ENCODE measurements around the gene PAAF1. TPM values are rescaled to one million over a fixed set of nuclear protein-coding genes. Genes with fewer than 3 reads are reported as not detected.

Gene PAAF1
- total RNA-seq, 2 donors from 2014 or later, result 31.3 to 74.3 TPM

DNA sequence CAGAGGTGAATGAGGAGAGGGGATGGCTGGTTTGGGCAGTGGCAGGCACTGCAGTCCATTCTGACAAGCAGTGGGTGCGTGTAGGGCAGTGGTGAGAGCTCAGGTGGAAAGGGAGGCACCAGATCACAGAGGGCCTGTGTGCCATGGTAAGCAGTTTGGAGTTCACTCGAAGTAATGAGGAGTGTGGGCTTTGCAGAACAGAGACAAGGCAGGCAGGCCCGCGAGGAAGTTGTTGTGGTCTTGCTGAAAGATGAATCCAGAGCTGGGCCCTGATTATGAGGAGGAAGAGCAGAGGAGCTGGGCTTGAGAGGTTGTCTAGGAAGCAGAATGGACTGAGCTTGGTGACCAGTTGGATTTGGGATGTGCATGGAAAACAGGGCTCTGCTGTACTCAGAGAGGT is 72.4 kb downstream of the PAAF1 start:
- peaks cover 8% of the 10 kb centered on the region for H3K27me3 Mint-ChIP-seq (ENCODE audit: insufficient read depth)
- no peak overlapping the region for H3K4me3 Mint-ChIP-seq
- Histone ChIP-seq H3K9ac (ENCODE audit: extremely low read depth, low read length, poor library complexity, severe bottlenecking) (no peak overlapping the region), H3K27me3 (ENCODE audit: control insufficient read depth, insufficient read depth, low read length, poor library complexity, severe bottlenecking) (no peaks in the 10 kb centered on the region), H3K36me3 (ENCODE audit: control insufficient read depth, insufficient read depth, low read length) (no peaks in the 10 kb centered on the region), H3K4me1 (ENCODE audit: control insufficient read depth, insufficient read depth, low read length) (no peaks in the 10 kb centered on the region), H3K4me3 (ENCODE audit: low read length) (no peak overlapping the region), H3K27ac (ENCODE audit: low read depth, low read length) (no peak overlapping the region), H3K9me3 (ENCODE audit: control insufficient read depth, low read length) (peaks cover 12% of the 10 kb centered on the region)
- H3K36me3 Mint-ChIP-seq (ENCODE audit: low read depth), result peaks cover 2% of the 10 kb centered on the region
- WGBS, 2 experiments (ENCODE audit: insufficient coverage in 1 of 2, insufficient read length in 1 of 2), result 90 to 91% methylated on average over 4 of the region's 4 CpGs
- no peak for DNase-seq
- TF ChIP-seq, protein P1, sequence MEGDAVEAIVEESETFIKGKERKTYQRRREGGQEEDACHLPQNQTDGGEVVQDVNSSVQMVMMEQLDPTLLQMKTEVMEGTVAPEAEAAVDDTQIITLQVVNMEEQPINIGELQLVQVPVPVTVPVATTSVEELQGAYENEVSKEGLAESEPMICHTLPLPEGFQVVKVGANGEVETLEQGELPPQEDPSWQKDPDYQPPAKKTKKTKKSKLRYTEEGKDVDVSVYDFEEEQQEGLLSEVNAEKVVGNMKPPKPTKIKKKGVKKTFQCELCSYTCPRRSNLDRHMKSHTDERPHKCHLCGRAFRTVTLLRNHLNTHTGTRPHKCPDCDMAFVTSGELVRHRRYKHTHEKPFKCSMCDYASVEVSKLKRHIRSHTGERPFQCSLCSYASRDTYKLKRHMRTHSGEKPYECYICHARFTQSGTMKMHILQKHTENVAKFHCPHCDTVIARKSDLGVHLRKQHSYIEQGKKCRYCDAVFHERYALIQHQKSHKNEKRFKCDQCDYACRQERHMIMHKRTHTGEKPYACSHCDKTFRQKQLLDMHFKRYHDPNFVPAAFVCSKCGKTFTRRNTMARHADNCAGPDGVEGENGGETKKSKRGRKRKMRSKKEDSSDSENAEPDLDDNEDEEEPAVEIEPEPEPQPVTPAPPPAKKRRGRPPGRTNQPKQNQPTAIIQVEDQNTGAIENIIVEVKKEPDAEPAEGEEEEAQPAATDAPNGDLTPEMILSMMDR (conservative IDR thresholded peaks at IDR 0.05), result no peak
- H3K27ac Mint-ChIP-seq, result no peak overlapping the region
- H3K9me3 Mint-ChIP-seq, result peaks cover 17% of the 10 kb centered on the region
- H3K4me1 Mint-ChIP-seq, result no peaks in the 10 kb centered on the region

DNA sequence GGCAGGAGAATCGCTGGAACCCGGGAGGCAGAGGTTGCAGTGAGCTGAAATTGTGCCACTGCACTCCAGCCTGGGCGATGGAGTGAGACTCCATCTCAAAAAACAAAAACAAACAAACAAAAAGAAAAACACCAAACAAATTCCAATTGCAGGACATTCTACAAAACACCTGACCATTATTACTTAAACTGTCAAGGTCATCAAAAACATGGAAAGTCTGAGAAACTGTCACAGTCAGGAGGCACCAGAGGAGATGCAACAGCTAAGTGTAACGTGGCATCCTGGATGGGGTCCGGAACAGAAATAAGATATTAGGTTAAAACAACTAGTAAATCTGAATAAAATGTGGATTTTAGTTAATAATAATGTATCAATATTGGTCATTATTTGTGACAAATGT is 73.1 kb downstream of the PAAF1 start:
- peak; percentile 1 for DNase-seq
- Histone ChIP-seq H3K36me3 (ENCODE audit: control insufficient read depth, insufficient read depth, low read length) (no peaks in the 10 kb centered on the region), H3K9me3 (ENCODE audit: control insufficient read depth, low read length) (peaks cover 12% of the 10 kb centered on the region), H3K9ac (ENCODE audit: extremely low read depth, low read length, poor library complexity, severe bottlenecking) (no peak overlapping the region), H3K4me1 (ENCODE audit: control insufficient read depth, insufficient read depth, low read length) (no peaks in the 10 kb centered on the region), H3K27me3 (ENCODE audit: control insufficient read depth, insufficient read depth, low read length, poor library complexity, severe bottlenecking) (no peaks in the 10 kb centered on the region), H3K27ac (ENCODE audit: low read depth, low read length) (no peak overlapping the region), H3K4me3 (ENCODE audit: low read length) (no peak overlapping the region)
- Mint-ChIP-seq H3K9me3 (peaks cover 17% of the 10 kb centered on the region), H3K27me3 (ENCODE audit: insufficient read depth) (peaks cover 6% of the 10 kb centered on the region), H3K4me1 (no peaks in the 10 kb centered on the region), H3K36me3 (ENCODE audit: low read depth) (peaks cover 2% of the 10 kb centered on the region), H3K27ac (no peak overlapping the region), H3K4me3 (no peak overlapping the region)
- TF ChIP-seq, protein P1 (conservative IDR thresholded peaks at IDR 0.05), result no peak
- 80 to 90% methylated on average over 4 to 5 of the region's 5 CpGs for WGBS, 2 experiments (ENCODE audit: insufficient coverage in 1 of 2, insufficient read length in 1 of 2)

DNA sequence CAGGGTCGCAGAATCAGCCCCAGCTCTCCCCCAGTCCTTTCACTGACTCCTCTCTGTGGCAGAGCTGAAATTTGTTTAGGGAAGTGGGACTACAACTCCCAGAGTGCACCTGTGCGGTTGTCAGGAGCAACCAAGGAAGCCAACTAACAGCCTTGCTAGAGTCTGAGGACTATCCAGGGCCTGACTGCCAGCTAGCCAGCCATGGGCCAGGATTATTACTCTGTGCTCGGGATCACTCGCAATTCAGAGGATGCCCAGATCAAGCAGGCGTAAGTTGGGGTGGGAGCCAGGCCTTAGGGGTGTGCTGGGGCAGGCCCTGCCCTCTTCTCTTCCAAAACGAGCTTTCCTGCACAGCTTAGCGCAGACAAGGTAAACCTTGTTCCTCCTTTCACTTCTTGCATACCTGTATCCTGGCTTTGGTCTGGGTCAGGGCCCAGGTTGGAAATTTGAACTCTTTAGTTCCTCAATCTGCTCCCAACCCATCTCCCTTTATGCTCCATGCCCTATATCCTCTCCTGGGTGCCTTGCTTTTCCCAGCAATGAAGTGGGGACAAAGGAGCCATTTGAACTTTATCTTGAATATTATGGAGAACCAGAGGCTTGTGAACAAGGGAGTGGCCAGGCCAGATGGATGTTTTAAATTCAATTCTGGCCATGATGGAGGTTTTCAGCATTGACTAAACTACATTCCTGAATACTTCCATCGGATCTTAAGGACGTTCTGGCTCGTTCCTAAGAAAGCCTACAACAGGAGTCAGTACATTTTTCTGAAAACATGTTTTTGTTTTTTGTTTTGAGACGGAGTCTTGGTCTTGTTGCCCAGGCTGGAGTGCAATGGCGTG is 74.3 kb downstream of the PAAF1 start, which contains the start of gene DNAJB13:
DNAJB13 (plus strand) TSS at position 158 of the 842 bp plus-strand sequence; CDS start at position 202, 44 bp downstream.
- no peaks in the 10 kb centered on the region for H3K27me3 ChIP-seq (ENCODE audit: control insufficient read depth, insufficient read depth, low read length, poor library complexity, severe bottlenecking)
- H3K27ac ChIP-seq (ENCODE audit: low read depth, low read length), result no peak within 1 kb of the TSS
- WGBS, 2 experiments (ENCODE audit: insufficient coverage in 1 of 2, insufficient read length in 1 of 2), result 59 to 76% methylated on average over 7 to 12 of the region's 12 CpGs
- Mint-ChIP-seq H3K9me3 (peaks cover 17% of the 10 kb centered on the region), H3K4me3 (no peak within 1 kb of the TSS), H3K27ac (no peak within 1 kb of the TSS), H3K36me3 (ENCODE audit: low read depth) (peaks cover 2% of the 10 kb centered on the region), H3K4me1 (no peaks in the 10 kb centered on the region), H3K27me3 (ENCODE audit: insufficient read depth) (peaks cover 3% of the 10 kb centered on the region)
- no peak within 1 kb of the TSS for H3K4me3 ChIP-seq (ENCODE audit: low read length)
- DNase-seq, result peak; percentile 91
- TF ChIP-seq, protein P1 (conservative IDR thresholded peaks at IDR 0.05), result no peak
- peaks cover 12% of the 10 kb centered on the region for H3K9me3 ChIP-seq (ENCODE audit: control insufficient read depth, low read length)
- no peaks in the 10 kb centered on the region for H3K4me1 ChIP-seq (ENCODE audit: control insufficient read depth, insufficient read depth, low read length)
- no peaks in the 10 kb centered on the region for H3K36me3 ChIP-seq (ENCODE audit: control insufficient read depth, insufficient read depth, low read length)
- H3K9ac ChIP-seq (ENCODE audit: extremely low read depth, low read length, poor library complexity, severe bottlenecking), result no peak within 1 kb of the TSS
